Dermis microvascular lymphatic vessel endothelial cell (primary cell): ENCODE data around the gene SLC25A12. TPM values are rescaled to one million over a fixed set of nuclear protein-coding genes. Genes with fewer than 3 reads are reported as not detected.
"Not testable (repeated sequence)": the region's sequence is repeated elsewhere in the genome, so short reads cannot be mapped to it uniquely, and the experiment has no call there.

Experiments used
- DNase-seq, 2 donors: peaks; one replicate each; pipeline versions ENCODE4 v3.0.0 to v3.0.0-alpha.2; 2010; ENCODE audit warnings: low read depth in 2 of 2
- total RNA-seq: library from RNA; depleted of rRNA; stranded (reverse); fragments of >200 nt; gene quantifications from 2 replicates; pipeline ENCODE4 v1.2.1, GENCODE V29; 2014

The SLC25A12 gene
- total RNA-seq, 1 donor from 2014 or later = 11.8 TPM

GRCh38 chr2:171792157-171792556 is 101.9 kb downstream of the SLC25A12 start:
- DNase-seq = no peak

GRCh38 chr2:171791361-171791760 is 102.7 kb downstream of the SLC25A12 start:
- peak in 1 of 2 donors; percentile 8 for DNase-seq

DNA sequence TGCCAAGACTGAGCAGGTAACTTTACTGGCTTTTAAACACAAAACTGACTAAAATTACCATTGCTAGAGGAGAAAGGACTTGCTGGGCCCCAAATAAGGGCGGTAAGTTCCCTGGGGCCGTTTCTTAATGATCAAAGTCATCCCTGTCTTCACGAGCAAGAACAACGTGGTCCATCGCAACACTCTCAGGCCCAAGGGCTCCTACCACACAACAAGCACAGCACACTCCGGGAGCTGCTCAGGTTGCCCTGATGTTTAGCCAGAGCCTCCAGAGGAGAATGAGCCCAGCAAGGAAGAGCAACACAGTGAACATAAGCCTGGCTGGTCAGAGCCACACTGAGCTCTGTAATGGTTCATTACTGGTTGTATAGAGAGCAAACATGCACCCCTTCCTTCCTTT is 104.1 kb downstream of the SLC25A12 start:
- no peak for DNase-seq

GRCh38 chr2:171788316-171788993 is 105.6 kb downstream of the SLC25A12 start:
- peak in 1 of 2 donors; percentile 6 for DNase-seq

DNA sequence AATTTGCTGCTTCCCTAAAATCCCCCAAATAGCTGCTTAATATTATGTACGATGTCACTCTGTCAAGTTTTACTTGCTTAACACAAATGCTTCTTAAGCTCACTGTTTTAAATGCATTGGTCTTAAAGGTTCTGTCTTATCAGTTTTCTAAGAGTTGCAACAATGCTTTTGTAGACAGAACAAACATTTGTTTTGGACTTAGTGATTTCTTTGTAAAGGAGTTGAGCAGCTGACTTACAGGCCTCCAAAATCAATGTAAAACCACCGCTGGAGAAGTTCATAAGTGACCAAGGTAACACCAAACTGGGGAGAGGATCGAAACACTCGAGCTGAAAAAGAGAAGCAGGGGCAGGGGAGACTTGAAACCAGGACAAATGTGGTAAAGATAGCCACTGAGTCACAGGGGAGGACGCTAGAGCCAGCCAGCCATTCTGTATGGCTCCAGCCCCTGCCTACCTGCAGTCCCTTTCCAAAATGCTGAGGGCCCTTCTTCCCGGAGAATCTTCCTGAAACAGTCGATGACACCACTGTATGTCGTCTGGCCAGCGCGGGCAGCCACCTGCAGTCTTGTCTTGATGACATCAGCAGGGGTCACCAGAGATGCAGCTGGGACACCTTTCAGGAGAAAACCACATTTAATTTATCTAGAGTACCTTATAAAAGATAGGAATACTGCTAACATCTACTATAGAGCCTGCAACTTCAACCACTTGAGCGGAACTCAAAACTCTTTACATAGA is 106.5 kb downstream of the SLC25A12 start:
- no peak for DNase-seq

GRCh38 chr2:171785450-171785849 is 108.6 kb downstream of the SLC25A12 start:
- DNase-seq = no peak

GRCh38 chr2:171778515-171778914 is 115.5 kb downstream of the SLC25A12 start:
- DNase-seq = no peak

GRCh38 chr2:171774581-171774980 is 119.5 kb downstream of the SLC25A12 start:
- not testable (repeated sequence) for DNase-seq

DNA sequence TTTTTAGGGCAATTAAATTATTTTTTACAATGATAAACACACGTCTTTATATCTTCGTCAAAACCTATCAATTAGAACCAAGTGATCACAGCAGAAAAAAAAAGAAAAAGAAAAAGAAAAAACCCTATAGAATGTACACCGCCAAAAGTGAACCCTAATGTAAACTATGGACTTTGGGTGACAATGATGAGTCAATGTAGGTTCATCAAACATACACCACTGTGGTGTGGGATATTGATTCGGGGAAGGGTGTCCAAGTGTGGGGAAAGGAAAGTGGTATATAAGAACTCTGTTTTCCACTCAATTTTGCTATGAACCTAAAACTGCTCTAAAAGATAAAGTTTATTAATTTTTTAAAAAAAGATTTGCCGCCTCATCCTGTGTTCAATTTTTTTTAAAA is 121.7 kb downstream of the SLC25A12 start:
- no peak for DNase-seq

DNA sequence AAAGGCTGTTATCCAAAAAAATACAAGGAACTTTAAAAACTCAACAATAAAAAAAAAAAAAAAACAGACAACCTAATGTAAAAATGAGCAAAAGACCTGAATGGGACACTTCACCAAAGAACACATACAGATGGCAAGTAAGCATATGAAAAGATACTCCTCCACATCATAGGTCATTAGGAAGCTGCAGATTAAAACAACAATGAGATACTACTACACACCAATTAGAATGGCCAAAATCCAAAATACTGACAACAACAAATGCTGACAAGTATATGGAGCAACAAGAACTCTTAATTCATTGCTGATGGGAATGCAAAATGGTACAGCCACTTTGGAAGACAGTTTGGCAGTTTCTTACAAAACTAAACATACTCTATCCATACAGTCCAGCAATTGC is 122.6 kb downstream of the SLC25A12 start:
- DNase-seq = no peak

DNA sequence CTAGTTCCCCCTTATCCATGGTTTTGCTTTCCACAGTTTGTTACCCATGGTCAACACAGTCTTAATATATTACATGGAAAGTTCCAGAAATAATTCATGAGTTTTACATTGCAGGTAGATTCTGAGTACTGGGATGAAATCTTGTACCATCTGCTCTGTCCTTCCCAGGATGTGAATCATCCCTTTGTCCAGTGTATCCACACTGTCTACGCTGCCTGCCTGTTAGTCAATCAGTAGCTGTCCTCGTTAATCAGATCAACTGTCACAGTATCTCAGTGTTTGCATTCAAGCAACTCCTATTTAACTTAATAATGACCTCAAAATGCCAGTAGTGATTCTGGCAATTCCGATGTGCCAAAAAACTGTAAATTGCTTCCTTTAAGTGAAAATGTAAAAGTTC is 130.4 kb downstream of the SLC25A12 start:
- peak in 1 of 2 donors; percentile 55 for DNase-seq

DNA sequence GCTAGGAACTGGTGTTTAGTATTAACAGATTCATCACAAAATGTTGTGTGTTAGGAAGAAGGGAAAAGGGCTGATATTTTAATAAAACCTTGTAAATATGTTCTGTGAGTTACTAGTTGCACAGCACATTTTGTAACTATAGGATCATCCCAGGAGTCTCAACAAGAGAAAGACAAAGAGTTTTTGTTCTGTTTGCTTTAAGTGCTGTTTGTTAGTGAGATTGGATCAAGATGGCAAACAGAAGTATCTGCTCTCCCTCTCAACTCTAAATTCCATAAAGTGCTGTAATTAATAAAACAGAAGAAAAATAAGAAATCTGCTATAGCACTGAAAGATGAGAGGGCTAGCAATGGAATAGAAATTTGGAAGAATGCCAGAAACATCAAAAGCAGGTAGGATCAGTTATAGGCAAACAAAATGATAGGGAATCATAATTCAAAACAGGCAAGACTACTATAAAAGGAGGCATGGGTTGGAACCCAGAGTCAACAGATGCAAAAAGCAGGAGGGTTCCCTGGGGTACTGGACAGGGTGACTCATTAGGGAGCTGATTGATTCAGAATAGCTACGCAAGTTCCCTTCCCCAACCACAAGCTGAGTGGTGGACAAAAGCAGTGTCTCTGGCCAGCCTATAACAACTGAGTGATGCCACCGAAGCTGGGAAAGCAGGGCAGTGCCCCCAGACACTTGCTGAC is 131.0 kb downstream of the SLC25A12 start:
- peak in 1 of 2 donors; percentile 5 for DNase-seq

DNA sequence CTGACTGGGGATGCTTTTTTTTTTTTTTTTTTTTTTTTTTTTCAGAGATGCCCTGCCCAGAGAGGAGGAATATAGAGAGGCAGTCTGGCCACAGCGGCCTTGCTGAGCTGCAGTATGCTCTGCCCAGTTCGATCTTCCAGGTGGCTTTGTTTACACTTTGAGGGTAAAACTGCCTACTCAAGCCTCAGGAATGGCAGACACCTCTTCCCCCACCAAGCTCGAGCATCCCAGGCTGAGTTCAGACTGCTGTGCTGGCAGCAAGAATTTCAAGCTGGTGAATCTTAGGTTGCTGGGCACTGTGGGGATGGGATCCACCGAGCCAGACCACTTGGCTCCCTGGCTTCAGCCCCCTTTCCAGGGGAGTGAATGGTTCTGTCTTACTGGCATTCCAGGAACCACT is 132.9 kb downstream of the SLC25A12 start:
- DNase-seq = not testable (repeated sequence)

DNA sequence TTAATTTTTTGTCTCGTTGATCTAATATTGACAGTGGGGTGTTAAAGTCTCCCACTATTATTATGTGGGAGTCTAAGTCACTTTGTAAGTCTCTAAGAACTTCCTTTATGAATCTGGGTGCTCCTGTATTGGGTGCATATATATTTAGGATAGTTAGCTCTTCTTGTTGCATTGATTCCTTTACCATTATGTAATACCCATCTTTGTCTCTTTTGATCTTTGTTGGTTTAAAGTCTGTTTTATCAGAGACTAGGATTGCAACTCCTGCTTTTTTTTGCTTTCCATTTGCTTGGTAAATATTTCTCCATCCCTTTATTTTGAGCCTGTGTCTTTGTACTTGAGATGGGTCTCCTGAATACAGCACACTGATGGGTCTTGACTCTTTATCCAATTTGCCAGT is 135.3 kb downstream of the SLC25A12 start:
- DNase-seq = not testable (repeated sequence)

DNA sequence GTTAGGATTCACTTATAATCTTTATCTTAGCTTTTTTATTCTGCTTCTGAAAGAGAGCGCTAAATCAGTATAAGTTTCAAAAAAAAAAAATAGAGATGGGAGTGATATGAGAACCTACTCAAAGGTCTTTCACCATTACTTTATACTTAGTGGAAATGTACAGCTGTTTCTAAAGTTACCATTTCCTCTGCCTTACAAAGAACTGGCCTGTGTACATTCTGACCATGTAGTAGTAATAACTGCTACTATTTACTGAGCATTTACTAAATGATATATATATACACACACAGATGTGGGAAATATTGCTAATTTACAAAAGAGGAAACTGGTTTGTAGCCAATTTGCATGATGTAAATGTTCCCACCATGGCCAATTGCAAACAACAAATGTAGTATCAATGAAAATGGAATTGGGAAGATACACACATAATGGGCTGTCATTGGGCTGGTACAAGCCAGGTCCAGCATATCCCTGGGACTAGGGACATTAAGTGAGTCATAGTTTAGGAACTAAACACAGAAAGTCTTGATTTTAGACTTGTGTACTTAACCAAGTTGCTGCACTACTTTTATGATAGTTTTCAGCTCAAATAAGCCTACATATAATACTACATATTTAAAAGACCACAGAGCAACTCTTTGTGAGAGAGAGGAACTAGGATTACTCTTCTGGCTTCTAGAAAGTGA is 139.6 kb downstream of the SLC25A12 start:
- DNase-seq = no peak

DNA sequence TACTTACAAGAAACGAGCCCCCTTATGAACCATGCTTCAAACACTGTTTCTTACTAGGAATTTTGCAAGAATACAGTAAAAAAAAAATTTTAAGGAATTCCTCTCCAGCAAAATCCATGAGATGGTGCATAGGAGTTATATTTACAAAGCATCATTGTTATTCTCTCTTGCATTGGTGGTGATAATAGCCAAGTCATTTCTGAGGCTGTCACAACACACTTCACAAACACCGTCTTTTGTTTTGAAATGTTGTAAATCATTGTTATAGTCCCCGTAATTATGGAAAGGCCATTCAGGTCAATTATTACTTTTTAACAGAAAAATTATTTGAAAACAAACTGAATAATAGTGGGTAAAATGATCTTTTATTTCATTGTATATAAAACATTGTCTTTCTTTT is 146.7 kb downstream of the SLC25A12 start:
- no peak for DNase-seq

DNA sequence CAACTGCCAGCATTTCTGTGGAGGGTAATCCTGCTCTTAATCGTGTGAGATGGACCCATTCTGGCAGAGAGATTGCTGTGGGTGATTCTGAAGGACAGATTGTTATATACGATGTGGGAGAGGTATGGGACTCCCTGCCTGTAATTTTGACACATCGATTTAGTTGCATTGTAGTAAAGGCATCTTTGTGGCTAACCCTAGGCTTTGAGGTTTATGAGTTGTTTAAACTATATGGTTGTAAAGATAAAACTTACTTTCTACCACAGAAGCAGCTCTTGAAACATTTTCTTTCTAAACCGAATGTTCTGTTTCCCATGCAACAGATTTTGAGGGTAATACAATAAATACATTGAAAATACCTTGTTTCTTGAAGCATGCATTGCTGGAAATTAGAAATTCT is 148.2 kb downstream of the SLC25A12 start:
- DNase-seq = no peak

DNA sequence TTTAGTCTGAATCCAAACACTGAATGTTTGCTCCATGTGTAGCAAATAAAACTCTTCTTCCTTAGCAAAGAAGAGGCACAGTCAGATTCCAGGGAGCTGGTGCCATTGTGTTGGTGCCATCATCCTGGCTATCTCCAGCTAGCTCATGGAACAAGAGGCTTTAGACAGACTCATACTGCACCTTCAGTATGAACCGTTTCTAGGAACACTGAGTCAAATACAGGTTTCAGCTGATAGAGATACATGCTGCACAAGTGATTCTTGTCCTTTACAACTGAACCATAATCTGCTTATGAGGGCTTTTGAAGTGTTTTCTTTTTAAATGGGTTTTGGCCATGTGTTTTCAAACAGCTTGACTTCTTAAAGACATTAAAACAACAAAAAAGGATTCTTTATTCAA is 148.9 kb downstream of the SLC25A12 start:
- no peak for DNase-seq

DNA sequence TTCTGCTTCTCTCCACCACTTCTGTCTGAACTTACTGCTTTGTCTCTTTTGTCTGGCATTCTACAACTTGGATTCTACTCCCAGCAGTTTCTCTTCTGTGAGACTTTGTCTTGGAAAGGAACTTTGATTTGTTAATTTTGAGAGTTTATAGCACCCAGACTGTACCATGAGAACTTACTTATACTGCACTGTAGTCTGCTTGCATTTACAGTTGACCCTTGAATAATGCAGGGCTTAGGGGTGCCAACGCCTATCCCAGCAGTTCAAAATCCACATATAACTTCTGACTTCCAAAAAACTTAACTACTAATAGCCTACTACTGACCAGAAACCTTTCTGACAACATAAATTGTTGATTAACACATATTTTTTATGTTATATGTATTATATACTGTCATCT is 151.3 kb downstream of the SLC25A12 start:
- DNase-seq = no peak

GRCh38 chr2:171741189-171741588 is 152.9 kb downstream of the SLC25A12 start:
- DNase-seq = no peak

GRCh38 chr2:171735991-171736710 is 157.9 kb downstream of the SLC25A12 start:
- DNase-seq = no peak
